ENCODE data around the gene RFPL3.

- TF ChIP-seq CTCF (IDR thresholded peaks at IDR 0.05) (no peak), SIN3A (IDR thresholded peaks at IDR 0.05; ENCODE audit: borderline replicate concordance, insufficient read depth, low read depth, low read length) (no peak), POLR2AphosphoS5 (IDR thresholded peaks at IDR 0.05; ENCODE audit: low read depth, low read length) (no peak)
These were observed 3.0 kb upstream of the RFPL3 start for GRCh38 chr22:32354360-32355351.
